ENCODE results near the gene DOC2A.

The DOC2A gene

GRCh38 chr16:29992344-29992967 lies 18.4 kb downstream of the DOC2A start:
- no peak for DNase-seq
- TF ChIP-seq GATA1 (IDR thresholded peaks at IDR 0.05; ENCODE audit: low read depth, low read length) (no peak), POLR2A (IDR thresholded peaks at IDR 0.05; ENCODE audit: low read length) (no peak)

GRCh38 chr16:29991571-29991904 lies 19.3 kb downstream of the DOC2A start:
- no peak for TF ChIP-seq GATA1 (IDR thresholded peaks at IDR 0.05; ENCODE audit: low read depth, low read length)
- TF ChIP-seq POLR2A (IDR thresholded peaks at IDR 0.05; ENCODE audit: low read length) = no peak
- no peak for DNase-seq

- TF ChIP-seq GATA1 (IDR thresholded peaks at IDR 0.05; ENCODE audit: low read depth, low read length) = no peak
- TF ChIP-seq POLR2A (IDR thresholded peaks at IDR 0.05; ENCODE audit: low read length) = no peak
- DNase-seq = no peak
These were observed 19.8 kb downstream of the DOC2A start for GRCh38 chr16:29990883-29991570.

GRCh38 chr16:29990034-29990433 lies 20.8 kb downstream of the DOC2A start:
- TF ChIP-seq GATA1 (IDR thresholded peaks at IDR 0.05; ENCODE audit: low read depth, low read length) (no peak), POLR2A (IDR thresholded peaks at IDR 0.05; ENCODE audit: low read length) (no peak)
- DNase-seq = no peak

- no peak for DNase-seq
- no peak for TF ChIP-seq POLR2A (IDR thresholded peaks at IDR 0.05; ENCODE audit: low read length)
These were observed 21.5 kb downstream of the DOC2A start for GRCh38 chr16:29989111-29989858.

- DNase-seq = no peak
- TF ChIP-seq POLR2A (IDR thresholded peaks at IDR 0.05; ENCODE audit: low read length) (no peak), GATA1 (IDR thresholded peaks at IDR 0.05; ENCODE audit: low read depth, low read length) (no peak)
These were observed 22.3 kb downstream of the DOC2A start for GRCh38 chr16:29988346-29989075.

- DNase-seq = no peak
- TF ChIP-seq POLR2A (IDR thresholded peaks at IDR 0.05; ENCODE audit: low read length) = no peak
- TF ChIP-seq GATA1 (IDR thresholded peaks at IDR 0.05; ENCODE audit: low read depth, low read length) = no peak
These were observed 23.3 kb downstream of the DOC2A start for GRCh38 chr16:29987371-29988085.

- TF ChIP-seq GATA1 (IDR thresholded peaks at IDR 0.05; ENCODE audit: low read depth, low read length) (no peak), POLR2A (IDR thresholded peaks at IDR 0.05; ENCODE audit: low read length) (no peak)
- DNase-seq = no peak
These were observed 23.9 kb downstream of the DOC2A start for GRCh38 chr16:29986931-29987330.

GRCh38 chr16:29986231-29986630 lies 24.6 kb downstream of the DOC2A start:
- no peak for TF ChIP-seq POLR2A (IDR thresholded peaks at IDR 0.05; ENCODE audit: low read length)
- no peak for TF ChIP-seq GATA1 (IDR thresholded peaks at IDR 0.05; ENCODE audit: low read depth, low read length)
- no peak for DNase-seq

GRCh38 chr16:29985271-29985811 lies 25.5 kb downstream of the DOC2A start:
- no peak for DNase-seq
- TF ChIP-seq GATA1 (IDR thresholded peaks at IDR 0.05; ENCODE audit: low read depth, low read length) (no peak), POLR2A (IDR thresholded peaks at IDR 0.05; ENCODE audit: low read length) (no peak)

GRCh38 chr16:29984764-29985147 lies 26.1 kb downstream of the DOC2A start:
- TF ChIP-seq GATA1 (IDR thresholded peaks at IDR 0.05; ENCODE audit: low read depth, low read length) (no peak), POLR2A (IDR thresholded peaks at IDR 0.05; ENCODE audit: low read length) (no peak)

GRCh38 chr16:29984137-29984763 lies 26.6 kb downstream of the DOC2A start:
- DNase-seq = no peak
- TF ChIP-seq POLR2A (IDR thresholded peaks at IDR 0.05; ENCODE audit: low read length) (no peak), GATA1 (IDR thresholded peaks at IDR 0.05; ENCODE audit: low read depth, low read length) (no peak)

More at GRCh38 chr16:29984764-29985147, 26.1 kb downstream of the DOC2A start:
- DNase-seq = no peak
